Lower lobe of right lung (tissue), 2 donors: ENCODE data around the gene ASPDH. TPM values are rescaled to one million over a fixed set of nuclear protein-coding genes. Genes with fewer than 3 reads are reported as not detected.

Source experiments
- ATAC-seq, 2 donors: fragments of 200-7000 bp; cut with Tn5 transposase; one replicate each; pipeline ENCODE4 v1.9.1; 2020 to 2022; ENCODE audit warnings: mild to moderate bottlenecking in 2 of 2, moderate library complexity in 2 of 2
- DNase-seq: peaks from one replicate; pipeline ENCODE4 v3.0.0-alpha.2; 2020
- H3K27ac ChIP-seq: fragments of 200-600 bp; one replicate; pipeline ENCODE4 v1.8.0; 2022
- H3K27me3 ChIP-seq: fragments of 200-600 bp; one replicate; pipeline ENCODE4 v1.8.0; 2022; ENCODE audit warnings: low read depth
- H3K36me3 ChIP-seq: fragments of 200-600 bp; one replicate; pipeline ENCODE4 v1.8.0; 2022; ENCODE audit warnings: mild to moderate bottlenecking
- H3K4me1 ChIP-seq: fragments of 200-600 bp; one replicate; pipeline ENCODE4 v1.8.0; 2022
- H3K4me3 ChIP-seq: fragments of 200-600 bp; one replicate; pipeline ENCODE4 v1.8.0; 2022; ENCODE audit warnings: mild to moderate bottlenecking
- H3K9me3 ChIP-seq: fragments of 200-600 bp; one replicate; pipeline ENCODE4 v1.8.0; 2022
- intact Hi-C: fragments of 100-400 bp; cut with DNase I; formaldehyde crosslinking; loops from one replicate; pipeline ENCODE4 v1.11.0; 2022
- total RNA-seq: library from RNA; stranded (reverse); fragmentation: NEBNext Ultra II Directional; extraction: Animal tissue kit (Norgen Biotek cat#: 25700); gene quantifications from one replicate; pipeline ENCODE4 v1.2.1, GENCODE V29; 2021
- TF ChIP-seq, protein P1 (sequence below): fragments of 200-600 bp; IDR thresholded peaks from one replicate; pipeline ENCODE4 v1.8.0; 2022; ENCODE audit warnings: antibody characterized with exemption, mild to moderate bottlenecking
- donor health status: DM: no; HTN: yes; CAD: no; lungs with severe emphysema.

Gene ASPDH
- total RNA-seq, 1 donor from 2014 or later = not detected

DNA sequence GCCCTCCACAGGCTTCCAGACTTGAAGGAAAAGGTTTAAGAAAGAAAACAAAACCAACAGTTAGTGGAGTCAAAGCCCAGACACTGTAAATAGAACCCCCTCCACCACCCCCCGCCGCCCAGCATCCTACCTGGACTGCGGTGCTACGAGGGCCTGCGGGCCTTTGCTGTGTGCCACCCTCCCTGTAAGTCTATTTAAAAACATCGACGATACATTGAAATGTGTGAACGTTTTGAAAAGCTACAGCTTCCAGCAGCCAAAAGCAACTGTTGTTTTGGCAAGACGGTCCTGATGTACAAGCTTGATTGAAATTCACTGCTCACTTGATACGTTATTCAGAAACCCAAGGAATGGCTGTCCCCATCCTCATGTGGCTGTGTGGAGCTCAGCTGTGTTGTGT, 30.8 kb downstream of the ASPDH start:
- TF ChIP-seq, protein P1, sequence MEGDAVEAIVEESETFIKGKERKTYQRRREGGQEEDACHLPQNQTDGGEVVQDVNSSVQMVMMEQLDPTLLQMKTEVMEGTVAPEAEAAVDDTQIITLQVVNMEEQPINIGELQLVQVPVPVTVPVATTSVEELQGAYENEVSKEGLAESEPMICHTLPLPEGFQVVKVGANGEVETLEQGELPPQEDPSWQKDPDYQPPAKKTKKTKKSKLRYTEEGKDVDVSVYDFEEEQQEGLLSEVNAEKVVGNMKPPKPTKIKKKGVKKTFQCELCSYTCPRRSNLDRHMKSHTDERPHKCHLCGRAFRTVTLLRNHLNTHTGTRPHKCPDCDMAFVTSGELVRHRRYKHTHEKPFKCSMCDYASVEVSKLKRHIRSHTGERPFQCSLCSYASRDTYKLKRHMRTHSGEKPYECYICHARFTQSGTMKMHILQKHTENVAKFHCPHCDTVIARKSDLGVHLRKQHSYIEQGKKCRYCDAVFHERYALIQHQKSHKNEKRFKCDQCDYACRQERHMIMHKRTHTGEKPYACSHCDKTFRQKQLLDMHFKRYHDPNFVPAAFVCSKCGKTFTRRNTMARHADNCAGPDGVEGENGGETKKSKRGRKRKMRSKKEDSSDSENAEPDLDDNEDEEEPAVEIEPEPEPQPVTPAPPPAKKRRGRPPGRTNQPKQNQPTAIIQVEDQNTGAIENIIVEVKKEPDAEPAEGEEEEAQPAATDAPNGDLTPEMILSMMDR = no peak
- Histone ChIP-seq H3K9me3 (no peaks in the 10 kb centered on the region), H3K4me3 (no peak overlapping the region), H3K27ac (no peak overlapping the region), H3K36me3 (peaks cover 63% of the 10 kb centered on the region), H3K27me3 (peaks cover 6% of the 10 kb centered on the region), H3K4me1 (peaks cover 10% of the 10 kb centered on the region)
- intact Hi-C loops = no loop called here
- DNase-seq (no peak), ATAC-seq (no peak)

DNA sequence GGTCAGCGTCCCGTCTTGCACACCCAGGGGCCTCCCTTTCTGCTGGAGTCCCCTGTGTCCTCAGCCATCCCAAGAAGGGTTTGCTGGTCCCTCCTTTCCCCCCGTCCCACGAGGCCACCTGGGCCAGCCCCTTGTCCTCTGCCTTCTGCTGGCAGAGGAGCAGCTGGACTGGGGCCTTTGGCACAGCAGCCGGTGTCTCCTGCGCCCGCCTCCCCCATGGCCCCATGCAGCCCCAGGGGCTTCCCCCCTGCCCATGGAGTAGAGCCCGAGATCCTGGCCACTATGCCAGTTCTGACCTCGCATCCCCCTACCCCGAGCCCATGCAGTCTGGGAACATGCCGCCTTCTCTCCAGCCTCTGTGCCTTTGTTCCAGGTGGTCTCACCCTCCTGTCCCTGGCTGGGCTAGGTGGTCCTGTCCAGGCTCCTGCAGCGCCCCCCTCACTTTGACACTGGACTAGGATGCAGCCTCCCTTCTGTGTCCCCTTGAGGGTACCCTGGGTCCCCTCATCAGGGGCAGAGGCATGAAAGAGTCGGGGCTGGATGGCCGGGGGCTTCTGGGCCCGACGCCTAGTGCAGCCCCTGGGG, 31.4 kb downstream of the ASPDH start:
- DNase-seq = no peak
- peaks cover 63% of the 10 kb centered on the region for H3K36me3 ChIP-seq
- intact Hi-C loops = no loop called here

DNA sequence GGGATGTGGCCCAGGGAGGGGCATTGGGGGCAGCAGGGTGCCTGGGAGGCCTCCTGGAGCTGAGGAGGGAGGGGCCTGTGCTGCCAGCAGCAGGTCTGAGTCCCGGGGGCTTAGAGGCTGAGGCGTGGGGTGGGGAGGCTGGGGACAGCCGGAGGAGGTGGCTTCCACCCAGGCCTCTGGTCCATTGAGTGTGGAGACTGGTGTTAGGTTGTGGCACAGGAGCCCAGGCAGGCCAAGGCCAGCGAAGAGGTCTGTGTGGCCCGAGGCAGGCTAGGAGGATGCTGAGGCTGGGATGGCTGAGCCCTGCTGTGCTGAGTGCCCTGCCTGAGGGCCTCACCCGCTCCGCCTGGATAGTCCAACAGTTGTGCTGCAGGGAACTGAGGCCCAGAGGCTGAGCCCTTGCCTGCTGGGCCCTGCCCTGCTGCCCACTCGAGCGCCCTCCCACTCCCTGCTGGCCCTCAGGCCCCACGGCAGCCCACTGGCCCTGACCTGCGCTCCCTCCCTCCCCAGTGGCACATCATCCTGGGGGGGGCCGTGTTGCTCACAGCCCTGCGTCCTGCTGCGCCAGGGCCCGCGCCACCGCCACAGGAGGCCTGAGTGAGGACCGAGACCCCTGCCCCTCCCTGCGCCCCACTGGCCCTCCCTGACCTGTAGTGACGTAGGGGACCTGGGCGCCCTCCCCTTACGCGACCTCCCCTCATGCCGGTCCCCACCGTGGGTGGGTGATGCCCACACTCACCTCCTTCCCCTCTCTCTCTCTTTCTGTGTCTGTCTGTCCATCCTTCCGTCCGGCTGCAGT, 32.2 kb downstream of the ASPDH start:
- DNase-seq = no peak
- Histone ChIP-seq H3K9me3 (no peaks in the 10 kb centered on the region), H3K4me1 (peaks cover 15% of the 10 kb centered on the region), H3K27me3 (no peaks in the 10 kb centered on the region), H3K4me3 (no peak overlapping the region), H3K36me3 (peaks cover 63% of the 10 kb centered on the region), H3K27ac (no peak overlapping the region)
- TF ChIP-seq, protein P1 = no peak
- intact Hi-C loops = no loop called here
- ATAC-seq = peak in 1 of 2 donors; percentile 6

More for the DNA sequence above, 31.4 kb downstream of the ASPDH start:
- no peaks in the 10 kb centered on the region for H3K9me3 ChIP-seq
- peaks cover 3% of the 10 kb centered on the region for H3K27me3 ChIP-seq
- H3K4me3 ChIP-seq = no peak overlapping the region
- ATAC-seq = peak in 1 of 2 donors; percentile 3
- H3K27ac ChIP-seq = no peak overlapping the region
- TF ChIP-seq, protein P1 = no peak
- H3K4me1 ChIP-seq = peaks cover 12% of the 10 kb centered on the region

DNA sequence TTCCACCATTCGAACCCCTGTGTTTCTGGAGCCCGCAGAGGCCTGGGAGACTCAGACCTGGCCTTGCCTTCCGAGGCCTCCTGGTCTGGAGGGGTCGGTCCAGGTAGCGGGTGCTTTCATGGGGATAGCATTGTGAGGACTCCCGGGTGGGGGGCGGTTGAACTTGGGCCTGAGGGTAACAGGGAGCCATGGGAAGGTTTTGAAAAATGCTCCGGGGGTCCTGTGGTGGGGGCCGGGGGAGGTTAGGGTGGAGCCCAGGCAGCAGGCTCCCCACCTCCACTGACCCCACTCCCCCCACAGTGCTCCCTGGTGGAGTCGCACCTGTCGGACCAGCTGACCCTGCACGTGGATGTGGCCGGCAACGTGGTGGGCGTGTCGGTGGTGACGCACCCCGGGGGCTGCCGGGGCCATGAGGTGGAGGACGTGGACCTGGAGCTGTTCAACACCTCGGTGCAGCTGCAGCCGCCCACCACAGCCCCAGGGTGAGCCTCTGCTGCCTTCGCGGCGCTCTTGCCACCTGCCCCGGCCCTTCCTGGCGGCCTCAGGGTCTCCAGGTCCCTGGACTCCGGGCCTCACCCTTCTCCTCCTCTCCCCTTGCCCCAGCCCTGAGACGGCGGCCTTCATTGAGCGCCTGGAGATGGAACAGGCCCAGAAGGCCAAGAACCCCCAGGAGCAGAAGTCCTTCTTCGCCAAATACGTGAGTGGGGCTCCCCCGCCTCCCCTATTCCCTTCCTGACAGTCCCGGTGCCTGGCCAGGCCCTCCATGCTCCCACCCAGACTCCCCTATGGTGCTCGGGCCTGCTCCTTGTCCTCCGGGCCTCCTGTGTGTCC, 33.2 kb downstream of the ASPDH start:
- TF ChIP-seq, protein P1 = no peak
- Histone ChIP-seq H3K4me3 (no peak overlapping the region), H3K27ac (no peak overlapping the region), H3K36me3 (peaks cover 63% of the 10 kb centered on the region), H3K27me3 (no peaks in the 10 kb centered on the region), H3K4me1 (peaks cover 15% of the 10 kb centered on the region), H3K9me3 (no peaks in the 10 kb centered on the region)
- ATAC-seq = no peak
- intact Hi-C loops = no loop called here
- no peak for DNase-seq

DNA sequence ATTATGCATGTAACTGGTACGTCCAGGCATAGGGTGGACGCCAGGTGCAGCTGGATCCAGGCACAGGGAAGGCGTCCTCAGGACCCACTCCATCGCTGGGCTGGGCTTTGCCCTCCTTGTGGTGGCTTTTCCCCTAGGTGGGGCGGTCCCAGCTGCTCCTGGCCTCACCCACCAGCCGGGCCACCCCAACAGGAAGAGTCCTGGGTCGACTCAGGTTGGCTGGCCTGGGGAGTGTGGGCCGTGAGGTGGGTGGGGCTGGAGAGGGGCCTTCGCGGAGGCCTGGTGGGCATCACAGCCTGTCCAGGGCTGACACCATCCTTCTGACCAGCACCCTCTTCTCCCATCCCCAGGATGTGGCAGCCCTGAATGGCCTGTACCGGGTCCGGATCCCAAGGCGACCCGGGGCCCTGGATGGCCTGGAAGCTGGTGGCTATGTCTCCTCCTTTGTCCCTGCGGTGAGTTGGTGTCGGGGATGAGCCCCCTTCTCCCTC, 33.9 kb downstream of the ASPDH start:
- DNase-seq (no peak), ATAC-seq (no peak)
- Histone ChIP-seq H3K27ac (no peak overlapping the region), H3K27me3 (no peaks in the 10 kb centered on the region), H3K9me3 (no peaks in the 10 kb centered on the region), H3K4me1 (peaks cover 15% of the 10 kb centered on the region), H3K4me3 (no peak overlapping the region), H3K36me3 (peaks cover 57% of the 10 kb centered on the region)
- intact Hi-C loops = no loop called here
- TF ChIP-seq, protein P1 = no peak
